PC-9 (cell line): ENCODE measurements around the gene PADI1. TPM values are rescaled to one million over a fixed set of nuclear protein-coding genes. Genes with fewer than 3 reads are reported as not detected.

ENCODE experiments used
- BruUV-seq: library from RNA; stranded (reverse); fragments of 400-500 nt; replicated peaks from 2 replicates; lab custom pipeline; 2021; lab: Mats Ljungman, UMichigan
- CTCF ChIA-PET: fragments of 300-600 bp; sonication (Branson Sonifier 250); formaldehyde crosslinking; loops from one replicate; lab custom pipeline; 2022; ENCODE audit warnings: antibody characterized with exemption; lab: Charles Lee
- POLR2A ChIA-PET: fragments of 300-600 bp; sonication (Branson Sonifier 250); formaldehyde crosslinking; loops from one replicate; lab custom pipeline; 2022; ENCODE audit warnings: antibody characterized with exemption; ENCODE audit not compliant: unreplicated experiment; lab: Charles Lee
- DNase-seq, 2 experiments: peaks; one replicate each; pipeline versions ENCODE4 v3.0.0 to v3.0.0-alpha.2; 2015 to 2022; ENCODE audit warnings: mixed read lengths in 1 of 2
- H2AFZ ChIP-seq: fragments of 200-600 bp; sonication (generic); 2 replicates; pipeline ENCODE4 v1.8.1; 2017; ENCODE audit warnings: antibody characterized with exemption
- H3F3A ChIP-seq: fragments of 200-600 bp; sonication (generic); 2 replicates; pipeline ENCODE4 v1.8.1; 2017; ENCODE audit warnings: antibody characterized with exemption, mild to moderate bottlenecking, low read depth; ENCODE audit not compliant: insufficient read depth
- H3K27ac ChIP-seq: fragments of 200-600 bp; sonication (generic); 2 replicates; pipeline ENCODE4 v1.6.1; 2016; ENCODE audit warnings: mixed run types
- H3K27me3 ChIP-seq: fragments of 200-600 bp; sonication (generic); 2 replicates; pipeline ENCODE4 v1.6.1; 2016; ENCODE audit warnings: low read depth, mixed run types; ENCODE audit not compliant: insufficient read depth
- H3K36me3 ChIP-seq: fragments of 200-600 bp; sonication (generic); 2 replicates; pipeline ENCODE4 v1.6.1; 2016; ENCODE audit warnings: low read depth, mixed run types
- H3K4me1 ChIP-seq: fragments of 200-600 bp; sonication (generic); replicated peaks from 2 replicates; pipeline ENCODE4 v1.6.1; 2016; ENCODE audit warnings: mixed run types; ENCODE audit not compliant: insufficient read depth
- H3K4me2 ChIP-seq: fragments of 200-600 bp; sonication (generic); 2 replicates; pipeline ENCODE4 v1.6.1; 2017; ENCODE audit warnings: mixed run types
- H3K4me3 ChIP-seq: fragments of 200-600 bp; sonication (generic); 2 replicates; pipeline ENCODE4 v1.6.1; 2016; ENCODE audit warnings: mixed run types
- H3K79me2 ChIP-seq: fragments of 200-600 bp; sonication (generic); 2 replicates; pipeline ENCODE4 v1.6.1; 2017; ENCODE audit warnings: low read depth, mixed run types
- H3K9me2 ChIP-seq: fragments of 200-600 bp; sonication (generic); 2 replicates; pipeline ENCODE4 v1.8.1; 2017; ENCODE audit warnings: mild to moderate bottlenecking; ENCODE audit not compliant: insufficient read depth
- H3K9me3 ChIP-seq: fragments of 200-600 bp; sonication (generic); 2 replicates; pipeline ENCODE4 v1.8.1; 2016; ENCODE audit warnings: low read depth; ENCODE audit not compliant: insufficient read depth
- H4K20me1 ChIP-seq: fragments of 200-600 bp; sonication (generic); 2 replicates; pipeline ENCODE4 v1.8.1; 2017; ENCODE audit not compliant: insufficient read depth
- EZH2 ChIP-seq: fragments of 200-600 bp; sonication (generic); IDR thresholded peaks from 2 replicates; pipeline ENCODE4 v1.8.0; 2017; ENCODE audit warnings: antibody characterized with exemption, low read depth
- intact Hi-C: fragments of 100-400 bp; cut with micrococcal nuclease; formaldehyde crosslinking; loops from one replicate; pipeline ENCODE4 v1.10.0; 2022; ENCODE audit not compliant: unreplicated experiment
- total RNA-seq: library from RNA; stranded (reverse); gene quantifications from 2 replicates; pipeline ENCODE4 v1.2.3, GENCODE V29; 2021
- TF ChIP-seq, protein P1 (sequence below): fragments of 200-600 bp; sonication (generic); conservative IDR thresholded peaks from 2 replicates; pipeline ENCODE4 v1.6.1; 2017; ENCODE audit warnings: mixed run types, antibody characterized with exemption, mild to moderate bottlenecking, moderate library complexity

Gene PADI1
- total RNA-seq, 1 experiment from 2014 or later, result 28.3 TPM

DNA sequence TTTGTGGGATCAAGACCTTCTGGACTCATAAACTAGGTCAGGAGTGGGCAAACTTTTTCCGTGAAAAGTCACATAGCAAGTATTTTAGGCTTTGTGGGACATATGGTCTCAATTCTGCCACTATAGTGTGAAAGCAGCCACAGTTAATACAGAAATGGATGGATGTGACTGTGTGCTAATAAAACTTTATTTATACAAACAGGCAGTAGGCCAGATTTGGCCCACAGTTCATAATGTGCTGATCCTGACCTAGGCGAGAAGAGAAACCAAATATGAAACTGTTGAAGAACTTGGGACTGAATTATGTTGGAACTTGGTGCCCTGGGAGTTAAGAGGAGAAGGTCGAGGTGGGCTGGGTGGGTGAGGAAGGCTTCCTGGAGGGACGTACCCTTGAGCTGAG, 61.0 kb downstream of the PADI1 start:
- no peaks in the 10 kb centered on the region for H3K36me3 ChIP-seq
- no peaks in the 10 kb centered on the region for H3K27me3 ChIP-seq
- H2AFZ ChIP-seq, result no peak overlapping the region
- DNase-seq, result no peak
- no peaks in the 10 kb centered on the region for H3F3A ChIP-seq
- TF ChIP-seq EZH2, result no peak
- TF ChIP-seq, protein P1, sequence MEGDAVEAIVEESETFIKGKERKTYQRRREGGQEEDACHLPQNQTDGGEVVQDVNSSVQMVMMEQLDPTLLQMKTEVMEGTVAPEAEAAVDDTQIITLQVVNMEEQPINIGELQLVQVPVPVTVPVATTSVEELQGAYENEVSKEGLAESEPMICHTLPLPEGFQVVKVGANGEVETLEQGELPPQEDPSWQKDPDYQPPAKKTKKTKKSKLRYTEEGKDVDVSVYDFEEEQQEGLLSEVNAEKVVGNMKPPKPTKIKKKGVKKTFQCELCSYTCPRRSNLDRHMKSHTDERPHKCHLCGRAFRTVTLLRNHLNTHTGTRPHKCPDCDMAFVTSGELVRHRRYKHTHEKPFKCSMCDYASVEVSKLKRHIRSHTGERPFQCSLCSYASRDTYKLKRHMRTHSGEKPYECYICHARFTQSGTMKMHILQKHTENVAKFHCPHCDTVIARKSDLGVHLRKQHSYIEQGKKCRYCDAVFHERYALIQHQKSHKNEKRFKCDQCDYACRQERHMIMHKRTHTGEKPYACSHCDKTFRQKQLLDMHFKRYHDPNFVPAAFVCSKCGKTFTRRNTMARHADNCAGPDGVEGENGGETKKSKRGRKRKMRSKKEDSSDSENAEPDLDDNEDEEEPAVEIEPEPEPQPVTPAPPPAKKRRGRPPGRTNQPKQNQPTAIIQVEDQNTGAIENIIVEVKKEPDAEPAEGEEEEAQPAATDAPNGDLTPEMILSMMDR, result no peak
- no peak overlapping the region for H3K4me2 ChIP-seq
- CTCF ChIA-PET, result no interaction called here
- no peak overlapping the region for H3K27ac ChIP-seq
- BruUV-seq, result no TSS peak
- POLR2A ChIA-PET, result no interaction called here
- no peak overlapping the region for H3K4me3 ChIP-seq
- no peaks in the 10 kb centered on the region for H3K79me2 ChIP-seq
- H3K4me1 ChIP-seq, result no peaks in the 10 kb centered on the region
- no peaks in the 10 kb centered on the region for H3K9me2 ChIP-seq
- no peaks in the 10 kb centered on the region for H4K20me1 ChIP-seq
- H3K9me3 ChIP-seq, result no peaks in the 10 kb centered on the region
- intact Hi-C loops, result no loop called here

DNA sequence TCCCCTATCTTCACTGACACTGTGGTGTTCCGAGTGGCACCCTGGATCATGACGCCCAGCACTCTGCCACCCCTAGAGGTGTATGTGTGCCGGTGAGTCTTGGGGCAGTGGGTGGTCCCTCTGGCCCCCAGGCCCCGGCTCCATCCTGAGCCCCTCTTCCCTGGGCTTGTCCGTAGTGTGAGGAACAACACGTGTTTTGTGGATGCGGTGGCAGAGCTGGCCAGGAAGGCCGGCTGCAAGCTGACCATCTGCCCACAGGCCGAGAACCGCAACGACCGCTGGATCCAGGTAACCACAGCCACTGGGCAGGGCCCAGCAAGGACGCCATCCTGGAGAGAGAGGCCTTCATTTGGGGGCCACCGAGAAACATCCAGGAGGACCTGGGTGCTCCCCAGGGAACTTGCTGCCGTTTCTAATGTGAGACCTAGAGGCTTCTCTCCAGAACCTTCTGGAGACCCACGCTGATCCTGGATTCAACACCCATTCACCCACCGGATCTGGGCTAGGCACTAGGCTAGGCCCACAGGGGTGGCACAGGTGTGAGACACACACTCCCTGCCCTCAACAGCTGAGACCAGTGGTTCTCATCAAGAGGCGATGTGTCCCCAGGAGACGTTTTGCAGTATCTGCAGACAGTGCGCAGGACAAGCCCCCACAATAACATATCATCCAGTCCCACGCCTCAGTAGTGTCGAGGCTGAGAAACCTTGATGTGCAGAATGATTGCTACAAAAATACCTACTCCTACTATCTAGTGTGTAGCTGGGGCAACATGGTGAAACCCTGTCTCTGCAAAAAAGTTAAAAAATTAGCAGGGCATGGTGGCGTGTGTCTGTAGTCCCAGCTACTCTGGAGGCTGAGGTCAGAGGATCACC, 66.2 kb downstream of the PADI1 start:
- no peaks in the 10 kb centered on the region; the same call in 1 of the 2 replicates for H3F3A ChIP-seq
- ChIA-PET POLR2A (no interaction called here), CTCF (no interaction called here)
- no peaks in the 10 kb centered on the region for H3K27me3 ChIP-seq
- H3K4me1 ChIP-seq, result peaks cover 15% of the 10 kb centered on the region; the same call in 1 of the 2 replicates
- no peak overlapping the region for H3K27ac ChIP-seq
- H3K36me3 ChIP-seq, result no peaks in the 10 kb centered on the region
- no TSS peak for BruUV-seq
- no peak for TF ChIP-seq EZH2
- TF ChIP-seq, protein P1, result no peak
- intact Hi-C loops, result loop anchor here (10.0 kb wide), 1 partner anchor 216 kb away; the partner anchor contains the start of gene SDHB
- no peak overlapping the region for H3K4me3 ChIP-seq
- no peaks in the 10 kb centered on the region for H3K9me2 ChIP-seq
- DNase-seq, result no peak
- H3K79me2 ChIP-seq, result no peaks in the 10 kb centered on the region
- H3K9me3 ChIP-seq, result no peaks in the 10 kb centered on the region
- no peak overlapping the region for H2AFZ ChIP-seq
- H3K4me2 ChIP-seq, result no peak overlapping the region
- no peaks in the 10 kb centered on the region for H4K20me1 ChIP-seq

DNA sequence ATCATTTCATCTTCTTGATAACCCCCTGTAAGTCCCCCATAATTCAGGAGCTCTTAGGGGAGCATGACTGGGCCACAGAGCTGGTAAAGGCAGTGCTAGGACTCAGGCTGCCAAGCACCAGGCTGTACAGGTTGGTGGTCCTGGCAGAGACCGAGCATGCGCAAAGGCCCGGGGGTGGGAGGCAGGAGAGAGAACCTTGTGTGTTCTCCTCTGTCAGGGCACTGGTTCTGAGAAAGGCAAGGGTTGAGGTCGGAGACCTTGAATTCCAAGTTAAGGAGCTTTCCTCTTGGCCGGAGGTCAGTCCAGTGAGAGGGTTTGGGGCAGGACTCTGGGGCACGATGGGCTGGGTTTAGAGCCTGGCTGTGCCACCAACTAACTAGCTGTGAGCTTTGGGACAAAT, 67.1 kb downstream of the PADI1 start:
- Histone ChIP-seq H3K4me1 (peaks cover 24% of the 10 kb centered on the region), H4K20me1 (no peaks in the 10 kb centered on the region), H3K79me2 (no peaks in the 10 kb centered on the region), H3K9me2 (no peaks in the 10 kb centered on the region), H3K27ac (no peak overlapping the region), H3K4me2 (no peak overlapping the region), H2AFZ (no peak overlapping the region), H3K36me3 (no peaks in the 10 kb centered on the region), H3F3A (no peaks in the 10 kb centered on the region; the same call in 1 of the 2 replicates), H3K9me3 (no peaks in the 10 kb centered on the region), H3K4me3 (no peak overlapping the region), H3K27me3 (no peaks in the 10 kb centered on the region)
- ChIA-PET POLR2A (no interaction called here), CTCF (interaction anchor here (1.0 kb wide), 1 partner anchor 110 kb away, joined by 3 read pairs; no protein-coding TSS in a partner anchor)
- DNase-seq, result no peak
- TF ChIP-seq, protein P1, result no peak
- no peak for TF ChIP-seq EZH2
- intact Hi-C loops, result loop anchor here (10.0 kb wide), 1 partner anchor 217 kb away; the partner anchor contains the start of gene SDHB
- BruUV-seq, result no TSS peak
